Measurements from ENCODE around the gene PTPN18.

DNA sequence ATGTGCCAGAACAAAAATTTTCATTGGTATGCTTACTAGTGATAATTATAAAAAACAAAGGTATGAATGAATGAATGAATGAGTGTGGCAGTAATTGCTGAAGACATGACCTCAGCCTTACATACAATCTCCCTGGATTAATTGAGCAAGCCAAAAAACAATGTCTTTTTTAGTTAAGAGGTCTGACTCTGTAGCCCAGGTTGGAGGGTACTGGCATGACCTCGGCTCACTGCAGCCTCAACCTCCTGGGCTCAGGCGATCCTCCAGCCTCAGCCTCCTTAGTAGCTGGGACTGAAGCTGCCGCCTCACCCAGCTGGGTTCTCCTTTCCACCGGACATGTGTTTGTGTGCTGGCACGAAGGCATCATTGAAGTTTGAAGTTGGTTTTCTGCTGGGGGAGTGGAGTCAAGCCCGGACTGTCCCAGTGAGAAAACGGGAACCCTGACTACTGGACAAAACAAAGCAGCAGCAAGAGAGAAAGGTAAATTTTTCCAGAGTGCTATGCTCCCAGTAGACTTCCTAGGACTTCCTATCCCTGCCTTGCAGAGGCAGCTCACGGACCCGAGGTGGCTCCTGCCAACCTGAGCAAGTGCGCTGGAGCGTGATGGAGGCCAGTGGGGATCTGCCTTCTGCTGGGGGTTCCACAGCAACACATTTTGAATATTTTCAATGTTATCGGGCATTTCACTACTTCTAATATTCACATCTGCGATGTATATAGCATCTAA is 19.5 kb upstream of the PTPN18 start:
- TF ChIP-seq CTCF (IDR thresholded peaks at IDR 0.05; ENCODE audit: low read depth, low read length): no peak
- TF ChIP-seq POLR2A (IDR thresholded peaks at IDR 0.05; ENCODE audit: extremely low read depth, insufficient read length): no peak
- no peak for TF ChIP-seq MYC (IDR thresholded peaks at IDR 0.05; ENCODE audit: low read depth, low read length)
